GM10248 (cell line): ENCODE data around the gene PARP14.

Experiments used
- CTCF ChIA-PET: fragments of 300-600 bp; sonication (Branson Sonifier 250); formaldehyde crosslinking; extraction: SDS; loops from one replicate; lab custom pipeline; 2021; ENCODE audit warnings: antibody characterized with exemption; lab: Yijun Ruan, JAX
- POLR2A ChIA-PET: fragments of 350-650 bp; sonication (Branson Sonifier 250); formaldehyde crosslinking; extraction: SDS; loops from one replicate; lab custom pipeline; 2020; ENCODE audit warnings: antibody characterized with exemption; lab: Yijun Ruan, JAX
- DNase-seq: peaks from one replicate; pipeline ENCODE4 v3.0.0; 2012; ENCODE audit errors: extremely low spot score
- TF ChIP-seq, protein P1 (sequence below): IDR thresholded peaks from 2 replicates; pipeline ENCODE4 v1.5.1; 2012; ENCODE audit warnings: mild to moderate bottlenecking, low read depth; ENCODE audit errors: extremely low read depth, missing control alignments, control extremely low read depth

The PARP14 gene

DNA sequence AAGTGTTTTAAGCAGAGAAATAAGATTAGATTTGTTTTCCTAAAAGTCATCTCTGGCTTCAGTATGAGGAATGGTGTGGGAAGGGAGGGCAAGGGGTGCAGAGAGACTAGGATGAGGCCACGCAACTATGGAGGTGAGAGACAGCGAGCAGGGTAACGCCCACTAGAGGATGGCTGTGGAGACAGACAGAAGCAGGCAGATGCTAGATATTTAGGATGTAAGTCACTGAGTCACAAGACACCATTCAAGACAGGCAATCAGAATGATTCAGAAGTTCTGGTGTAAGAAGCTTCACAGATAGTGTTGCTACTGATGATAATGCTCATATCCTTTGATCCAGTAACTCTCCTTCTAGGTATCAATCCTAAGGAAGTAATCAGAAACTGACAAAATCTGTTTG is 93.9 kb downstream of the PARP14 start:
- TF ChIP-seq, protein P1, sequence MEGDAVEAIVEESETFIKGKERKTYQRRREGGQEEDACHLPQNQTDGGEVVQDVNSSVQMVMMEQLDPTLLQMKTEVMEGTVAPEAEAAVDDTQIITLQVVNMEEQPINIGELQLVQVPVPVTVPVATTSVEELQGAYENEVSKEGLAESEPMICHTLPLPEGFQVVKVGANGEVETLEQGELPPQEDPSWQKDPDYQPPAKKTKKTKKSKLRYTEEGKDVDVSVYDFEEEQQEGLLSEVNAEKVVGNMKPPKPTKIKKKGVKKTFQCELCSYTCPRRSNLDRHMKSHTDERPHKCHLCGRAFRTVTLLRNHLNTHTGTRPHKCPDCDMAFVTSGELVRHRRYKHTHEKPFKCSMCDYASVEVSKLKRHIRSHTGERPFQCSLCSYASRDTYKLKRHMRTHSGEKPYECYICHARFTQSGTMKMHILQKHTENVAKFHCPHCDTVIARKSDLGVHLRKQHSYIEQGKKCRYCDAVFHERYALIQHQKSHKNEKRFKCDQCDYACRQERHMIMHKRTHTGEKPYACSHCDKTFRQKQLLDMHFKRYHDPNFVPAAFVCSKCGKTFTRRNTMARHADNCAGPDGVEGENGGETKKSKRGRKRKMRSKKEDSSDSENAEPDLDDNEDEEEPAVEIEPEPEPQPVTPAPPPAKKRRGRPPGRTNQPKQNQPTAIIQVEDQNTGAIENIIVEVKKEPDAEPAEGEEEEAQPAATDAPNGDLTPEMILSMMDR = no peak
- DNase-seq = peak; percentile 12
- ChIA-PET CTCF (interaction anchor here (0.8 to 3.3 kb wide), 7 partner anchors 9 to 57 kb away, joined by 3 to 19 read pairs (median 4); no protein-coding TSS in a partner anchor), POLR2A (no interaction called here)

DNA sequence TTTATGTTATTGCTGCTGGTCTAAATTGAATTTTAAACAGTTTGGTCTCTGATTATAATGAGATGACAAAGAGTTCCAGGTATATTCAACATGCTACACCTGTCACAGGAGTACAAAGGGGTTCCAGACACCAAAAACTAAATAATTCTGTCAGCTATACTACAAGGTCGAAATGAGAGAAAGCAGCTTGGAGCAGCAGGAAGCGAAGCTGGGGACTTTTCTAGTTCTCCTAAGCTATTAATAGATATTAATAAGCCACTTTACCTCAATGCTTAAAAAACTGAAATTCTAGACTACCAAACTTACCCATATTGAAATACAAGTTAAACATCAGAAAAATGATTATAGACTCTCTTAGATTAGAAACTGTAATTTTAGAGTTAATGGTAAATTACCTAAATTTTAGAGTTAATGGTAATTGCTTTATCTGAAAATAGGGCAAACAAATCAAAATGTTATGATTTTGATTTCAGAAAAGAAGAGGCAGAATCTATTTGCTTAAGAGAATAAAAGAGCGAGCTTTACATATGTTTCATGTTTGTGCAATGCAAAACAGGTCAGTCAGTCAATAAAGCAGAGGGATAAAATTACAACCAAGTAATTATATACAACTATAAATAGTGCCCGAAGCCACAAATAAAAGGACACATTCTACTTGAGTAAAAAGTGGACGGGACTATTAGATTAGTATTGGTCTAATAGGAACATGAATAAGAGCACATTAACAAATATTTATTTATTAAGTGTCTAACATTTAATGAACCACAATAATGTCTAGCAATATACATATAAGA is 96.2 kb downstream of the PARP14 start:
- ChIA-PET POLR2A (no interaction called here), CTCF (interaction anchor here (1.5 kb wide), 1 partner anchor 22 kb away, joined by 8 read pairs; no protein-coding TSS in a partner anchor)
- TF ChIP-seq, protein P1 = no peak
- no peak for DNase-seq

DNA sequence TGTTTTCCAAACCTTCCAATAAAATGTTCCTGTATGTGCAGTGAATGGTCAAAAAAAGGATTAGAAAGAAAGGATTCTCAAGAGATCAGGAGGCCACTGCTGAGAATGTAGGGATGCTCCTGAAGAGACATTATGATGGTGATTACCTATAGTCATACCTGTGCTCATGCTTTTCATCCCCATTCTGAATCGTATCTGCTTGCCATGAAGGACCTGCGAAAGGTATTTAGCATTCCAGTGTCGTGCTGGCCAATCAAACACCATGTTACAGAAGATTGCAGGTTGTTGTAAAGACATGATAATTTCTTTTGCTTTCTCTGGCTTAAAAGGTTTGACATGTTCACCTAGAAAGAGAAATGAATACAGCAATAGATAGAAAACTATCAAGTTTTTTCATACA is 96.9 kb downstream of the PARP14 start:
- no peak for DNase-seq
- TF ChIP-seq, protein P1 = no peak
- CTCF ChIA-PET = no interaction called here
- POLR2A ChIA-PET = no interaction called here
